ENCODE measurements around the gene GNL3.

GNL3 gene

GRCh38 chr3:52715714-52716305 is 30.0 kb downstream of the GNL3 start:
- POLR2A ChIA-PET, result interaction anchor here (0.6 kb wide), 1 partner anchor 10 kb away, joined by 5 read pairs; no protein-coding TSS in a partner anchor
- peaks cover 0 to 4% (median 0%) of the 10 kb centered on the region in 5 experiments for H3K9me3 ChIP-seq (ENCODE audit: control extremely low read depth in 1 of 5, control insufficient read depth in 4 of 5, insufficient read depth in 2 of 5, low read depth in 1 of 5, low read length in 4 of 5)
- 88% methylated on average over 7 of the region's 11 CpGs for WGBS (ENCODE audit: insufficient coverage)
- H3K27me3 ChIP-seq (replicated peaks in 2 of 5; ENCODE audit: control insufficient read depth in 4 of 5, insufficient read depth in 5 of 5, low read length in 4 of 5), result no peaks in the 10 kb centered on the region
- CTCF ChIA-PET, result interaction anchor here (1.0 to 1.4 kb wide), 2 partner anchors 23 to 26 kb away, joined by 3 to 5 read pairs; no protein-coding TSS in a partner anchor
- peak in 1 of 3 donors; percentile 10 for DNase-seq
- H3K4me1 ChIP-seq (ENCODE audit: control extremely low read depth in 1 of 4, control insufficient read depth in 4 of 4, insufficient read depth in 4 of 4, low read length in 3 of 4), result peaks cover 3 to 23% (median 9%) of the 10 kb centered on the region in 4 experiments
- H3K4me3 ChIP-seq (ENCODE audit: control insufficient read depth in 1 of 7, extremely low read depth in 1 of 7, insufficient read depth in 4 of 7, low read depth in 2 of 7, low read length in 6 of 7), result no peak overlapping the region
- no peak overlapping the region for H3K27ac ChIP-seq (ENCODE audit: insufficient read depth in 1 of 2, low read depth in 1 of 2, low read length in 2 of 2, poor library complexity in 1 of 2, severe bottlenecking in 2 of 2)
- peaks cover 7 to 23% (median 14%) of the 10 kb centered on the region in 4 experiments for H3K36me3 ChIP-seq (ENCODE audit: control insufficient read depth in 4 of 4, insufficient read depth in 4 of 4, low read length in 3 of 4)

- Histone ChIP-seq H3K9me3 (ENCODE audit: control extremely low read depth in 1 of 5, control insufficient read depth in 4 of 5, insufficient read depth in 2 of 5, low read depth in 1 of 5, low read length in 4 of 5) (no peaks in the 10 kb centered on the region), H3K27me3 (replicated peaks in 2 of 5; ENCODE audit: control insufficient read depth in 4 of 5, insufficient read depth in 5 of 5, low read length in 4 of 5) (no peaks in the 10 kb centered on the region), H3K4me1 (ENCODE audit: control extremely low read depth in 1 of 4, control insufficient read depth in 4 of 4, insufficient read depth in 4 of 4, low read length in 3 of 4) (peaks cover 3 to 39% (median 16%) of the 10 kb centered on the region in 4 experiments), H3K36me3 (ENCODE audit: control insufficient read depth in 4 of 4, insufficient read depth in 4 of 4, low read length in 3 of 4) (peaks cover 4 to 16% (median 11%) of the 10 kb centered on the region in 4 experiments), H3K27ac (ENCODE audit: insufficient read depth in 1 of 2, low read depth in 1 of 2, low read length in 2 of 2, poor library complexity in 1 of 2, severe bottlenecking in 2 of 2) (no peak overlapping the region), H3K4me3 (ENCODE audit: control insufficient read depth in 1 of 7, extremely low read depth in 1 of 7, insufficient read depth in 4 of 7, low read depth in 2 of 7, low read length in 6 of 7) (no peak overlapping the region)
- CTCF ChIA-PET, result interaction anchor here (1.2 kb wide), 2 partner anchors 10 to 14 kb away, joined by 3 read pairs; partner anchors contain the start of genes GLT8D1 and SPCS1
- POLR2A ChIA-PET, result no interaction called here
- DNase-seq, result no peak
These were observed 33.8 kb downstream of the GNL3 start for GRCh38 chr3:52719618-52720017.

- peak overlapping the region in 2 of 7 experiments; percentile 2 to 11 for H3K4me3 ChIP-seq (ENCODE audit: control insufficient read depth in 1 of 7, extremely low read depth in 1 of 7, insufficient read depth in 4 of 7, low read depth in 2 of 7, low read length in 6 of 7)
- H3K36me3 ChIP-seq (ENCODE audit: control insufficient read depth in 4 of 4, insufficient read depth in 4 of 4, low read length in 3 of 4), result peaks cover 4 to 16% (median 11%) of the 10 kb centered on the region in 4 experiments
- CTCF ChIA-PET, result interaction anchor here (0.9 to 1.2 kb wide), 2 partner anchors 12 to 22 kb away, joined by 3 read pairs; no protein-coding TSS in a partner anchor
- DNase-seq, result peak; percentile 72 to 95 (median 91)
- peaks cover 3 to 25% (median 15%) of the 10 kb centered on the region in 4 experiments for H3K4me1 ChIP-seq (ENCODE audit: control extremely low read depth in 1 of 4, control insufficient read depth in 4 of 4, insufficient read depth in 4 of 4, low read length in 3 of 4)
- POLR2A ChIA-PET, result interaction anchor here (1.0 to 1.4 kb wide), 2 partner anchors 13 to 15 kb away, joined by 3 to 4 read pairs; no protein-coding TSS in a partner anchor
- no peaks in the 10 kb centered on the region for H3K27me3 ChIP-seq (replicated peaks in 2 of 5; ENCODE audit: control insufficient read depth in 4 of 5, insufficient read depth in 5 of 5, low read length in 4 of 5)
- 54% methylated on average over 5 of the region's 6 CpGs for WGBS (ENCODE audit: insufficient coverage)
- H3K9me3 ChIP-seq (ENCODE audit: control extremely low read depth in 1 of 5, control insufficient read depth in 4 of 5, insufficient read depth in 2 of 5, low read depth in 1 of 5, low read length in 4 of 5), result no peaks in the 10 kb centered on the region
- H3K27ac ChIP-seq (ENCODE audit: insufficient read depth in 1 of 2, low read depth in 1 of 2, low read length in 2 of 2, poor library complexity in 1 of 2, severe bottlenecking in 2 of 2), result no peak overlapping the region
These were observed 35.3 kb downstream of the GNL3 start for GRCh38 chr3:52721002-52721729.

- DNase-seq, result peak in 1 of 3 donors; percentile 6
- 100% methylated on average over 1 of the region's 1 CpG for WGBS (ENCODE audit: insufficient coverage)
- POLR2A ChIA-PET, result interaction anchor here (1.0 to 1.4 kb wide), 2 partner anchors 14 to 15 kb away, joined by 3 to 4 read pairs; no protein-coding TSS in a partner anchor
- H3K36me3 ChIP-seq (ENCODE audit: control insufficient read depth in 4 of 4, insufficient read depth in 4 of 4, low read length in 3 of 4), result peaks cover 4 to 16% (median 10%) of the 10 kb centered on the region in 4 experiments
- CTCF ChIA-PET, result no interaction called here
- no peak overlapping the region for H3K4me3 ChIP-seq (ENCODE audit: control insufficient read depth in 1 of 7, extremely low read depth in 1 of 7, insufficient read depth in 4 of 7, low read depth in 2 of 7, low read length in 6 of 7)
- no peaks in the 10 kb centered on the region for H3K9me3 ChIP-seq (ENCODE audit: control extremely low read depth in 1 of 5, control insufficient read depth in 4 of 5, insufficient read depth in 2 of 5, low read depth in 1 of 5, low read length in 4 of 5)
- no peaks in the 10 kb centered on the region for H3K27me3 ChIP-seq (replicated peaks in 2 of 5; ENCODE audit: control insufficient read depth in 4 of 5, insufficient read depth in 5 of 5, low read length in 4 of 5)
- peaks cover 3 to 25% (median 15%) of the 10 kb centered on the region in 4 experiments for H3K4me1 ChIP-seq (ENCODE audit: control extremely low read depth in 1 of 4, control insufficient read depth in 4 of 4, insufficient read depth in 4 of 4, low read length in 3 of 4)
- no peak overlapping the region for H3K27ac ChIP-seq (ENCODE audit: insufficient read depth in 1 of 2, low read depth in 1 of 2, low read length in 2 of 2, poor library complexity in 1 of 2, severe bottlenecking in 2 of 2)
These were observed 35.8 kb downstream of the GNL3 start for GRCh38 chr3:52721730-52722008.

GRCh38 chr3:52722491-52722890 is 36.7 kb downstream of the GNL3 start:
- Histone ChIP-seq H3K4me1 (ENCODE audit: control extremely low read depth in 1 of 4, control insufficient read depth in 4 of 4, insufficient read depth in 4 of 4, low read length in 3 of 4) (peaks cover 3 to 25% (median 15%) of the 10 kb centered on the region in 4 experiments), H3K27me3 (replicated peaks in 2 of 5; ENCODE audit: control insufficient read depth in 4 of 5, insufficient read depth in 5 of 5, low read length in 4 of 5) (no peaks in the 10 kb centered on the region), H3K36me3 (ENCODE audit: control insufficient read depth in 4 of 4, insufficient read depth in 4 of 4, low read length in 3 of 4) (peaks cover 4 to 21% (median 11%) of the 10 kb centered on the region in 4 experiments), H3K27ac (ENCODE audit: insufficient read depth in 1 of 2, low read depth in 1 of 2, low read length in 2 of 2, poor library complexity in 1 of 2, severe bottlenecking in 2 of 2) (no peak overlapping the region), H3K9me3 (ENCODE audit: control extremely low read depth in 1 of 5, control insufficient read depth in 4 of 5, insufficient read depth in 2 of 5, low read depth in 1 of 5, low read length in 4 of 5) (no peaks in the 10 kb centered on the region), H3K4me3 (ENCODE audit: control insufficient read depth in 1 of 7, extremely low read depth in 1 of 7, insufficient read depth in 4 of 7, low read depth in 2 of 7, low read length in 6 of 7) (no peak overlapping the region)
- ChIA-PET POLR2A (no interaction called here), CTCF (no interaction called here)
- no peak for DNase-seq
- whole genome bisulfite sequencing (ENCODE audit: insufficient coverage), result 93% methylated on average over 7 of the region's 7 CpGs

GRCh38 chr3:52723935-52724334 is 38.1 kb downstream of the GNL3 start:
- WGBS (ENCODE audit: insufficient coverage), result 100% methylated on average over 2 of the region's 5 CpGs
- Histone ChIP-seq H3K4me3 (ENCODE audit: control insufficient read depth in 1 of 7, extremely low read depth in 1 of 7, insufficient read depth in 4 of 7, low read depth in 2 of 7, low read length in 6 of 7) (no peak overlapping the region), H3K27ac (ENCODE audit: insufficient read depth in 1 of 2, low read depth in 1 of 2, low read length in 2 of 2, poor library complexity in 1 of 2, severe bottlenecking in 2 of 2) (no peak overlapping the region), H3K27me3 (replicated peaks in 2 of 5; ENCODE audit: control insufficient read depth in 4 of 5, insufficient read depth in 5 of 5, low read length in 4 of 5) (no peaks in the 10 kb centered on the region), H3K4me1 (ENCODE audit: control extremely low read depth in 1 of 4, control insufficient read depth in 4 of 4, insufficient read depth in 4 of 4, low read length in 3 of 4) (peaks cover 3 to 25% (median 15%) of the 10 kb centered on the region in 4 experiments), H3K9me3 (ENCODE audit: control extremely low read depth in 1 of 5, control insufficient read depth in 4 of 5, insufficient read depth in 2 of 5, low read depth in 1 of 5, low read length in 4 of 5) (peaks cover 0 to 9% (median 0%) of the 10 kb centered on the region in 5 experiments), H3K36me3 (ENCODE audit: control insufficient read depth in 4 of 4, insufficient read depth in 4 of 4, low read length in 3 of 4) (peaks cover 4 to 18% (median 8%) of the 10 kb centered on the region in 4 experiments)
- ChIA-PET CTCF (no interaction called here), POLR2A (no interaction called here)
- DNase-seq, result no peak

- H3K4me3 ChIP-seq (ENCODE audit: control insufficient read depth in 1 of 7, extremely low read depth in 1 of 7, insufficient read depth in 4 of 7, low read depth in 2 of 7, low read length in 6 of 7), result no peak overlapping the region
- DNase-seq, result no peak
- no peak overlapping the region for H3K27ac ChIP-seq (ENCODE audit: insufficient read depth in 1 of 2, low read depth in 1 of 2, low read length in 2 of 2, poor library complexity in 1 of 2, severe bottlenecking in 2 of 2)
- ChIA-PET CTCF (no interaction called here), POLR2A (no interaction called here)
- no CpG with 5 or more reads among the region's 1 CpG for WGBS (ENCODE audit: insufficient coverage)
- peaks cover 3 to 15% (median 6%) of the 10 kb centered on the region in 4 experiments for H3K36me3 ChIP-seq (ENCODE audit: control insufficient read depth in 4 of 4, insufficient read depth in 4 of 4, low read length in 3 of 4)
- H3K9me3 ChIP-seq (ENCODE audit: control extremely low read depth in 1 of 5, control insufficient read depth in 4 of 5, insufficient read depth in 2 of 5, low read depth in 1 of 5, low read length in 4 of 5), result peaks cover 0 to 9% (median 0%) of the 10 kb centered on the region in 5 experiments
- peaks cover 3 to 25% (median 15%) of the 10 kb centered on the region in 4 experiments for H3K4me1 ChIP-seq (ENCODE audit: control extremely low read depth in 1 of 4, control insufficient read depth in 4 of 4, insufficient read depth in 4 of 4, low read length in 3 of 4)
- H3K27me3 ChIP-seq (replicated peaks in 2 of 5; ENCODE audit: control insufficient read depth in 4 of 5, insufficient read depth in 5 of 5, low read length in 4 of 5), result no peaks in the 10 kb centered on the region
These were observed 38.7 kb downstream of the GNL3 start for GRCh38 chr3:52724511-52724910.
